HCT116 (cell line): ENCODE measurements around the gene GYS2. TPM values are rescaled to one million over a fixed set of nuclear protein-coding genes. Genes with fewer than 3 reads are reported as not detected.

Experiments
- ATAC-seq: fragments of 200-7000 bp; cut with Tn5 transposase; 2 replicates; pipeline ENCODE4 v1.9.1; 2020; ENCODE audit warnings: mild to moderate bottlenecking, moderate library complexity
- BruUV-seq: library from RNA; stranded (reverse); fragments of 400-500 nt; replicated peaks from 2 replicates; lab custom pipeline; 2021; lab: Mats Ljungman, UMichigan
- CTCF ChIA-PET: fragments of 300-600 bp; sonication (Branson Sonifier 250); formaldehyde crosslinking; loops from one replicate; lab custom pipeline; 2021; ENCODE audit warnings: antibody characterized with exemption; lab: Charles Lee
- POLR2A ChIA-PET: fragments of 300-600, 350-600 bp; sonication (Branson Sonifier 250); formaldehyde crosslinking; loops from one replicate; lab custom pipeline; 2021; ENCODE audit warnings: antibody characterized with exemption; lab: Charles Lee
- RAD21 ChIA-PET, 2 experiments: fragments of 300-600 bp; sonication (Branson Sonifier 250); formaldehyde crosslinking; loops; one replicate each; lab custom pipeline; 2023; ENCODE audit warnings: low total read pairs in 2 of 2; ENCODE audit not compliant: uncharacterized antibody in 2 of 2, unreplicated experiment in 2 of 2, low non-redundant PET in 1 of 2; lab: Charles Lee
- DNase-seq: peaks from one replicate; pipeline ENCODE4 v3.0.0-alpha.2; 2010; ENCODE audit warnings: low read depth, low spot score
- H2AFZ ChIP-seq: fragments of 200-600 bp; shearing (Covaris generic), sonication (generic); 2 replicates; pipeline ENCODE4 v1.6.1; 2017; ENCODE audit warnings: low read depth, mixed run types, mixed read lengths, antibody characterized with exemption, low read length; ENCODE audit not compliant: poor library complexity, severe bottlenecking
- H3K27ac ChIP-seq: 2 replicates; pipeline ENCODE4 v1.5.1; 2012; ENCODE audit warnings: low read depth, low read length
- H3K27me3 ChIP-seq: fragments of 200-600 bp; sonication (generic); 2 replicates; pipeline ENCODE4 v1.6.1; 2016; ENCODE audit warnings: mixed run types, low read length, mixed read lengths; ENCODE audit not compliant: insufficient read depth
- H3K36me3 ChIP-seq, 2 experiments: fragments of 200-500 bp in 1 of 2; fragments of 200-600 bp in 1 of 2; sonication (Bioruptor generic) in 1 of 2; sonication (generic) in 1 of 2; 2 replicates each; pipeline versions ENCODE4 v1.5.1 to v1.6.1; 2014 to 2016; ENCODE audit warnings: low read length in 2 of 2, inconsistent platforms in 1 of 2, mixed read lengths in 1 of 2, mixed run types in 1 of 2; ENCODE audit not compliant: insufficient read depth in 2 of 2, control insufficient read depth in 1 of 2
- H3K4me1 ChIP-seq, 2 experiments: fragments of 200-600 bp in 1 of 2; sonication (generic) in 1 of 2; 2 replicates each; pipeline versions ENCODE4 v1.5.1 to v1.6.1; 2012 to 2017; ENCODE audit warnings: low read length in 2 of 2, inconsistent platforms in 1 of 2, mild to moderate bottlenecking in 1 of 2, mixed read lengths in 1 of 2, mixed run types in 1 of 2, moderate library complexity in 1 of 2; ENCODE audit not compliant: insufficient read depth in 2 of 2, control insufficient read depth in 1 of 2
- H3K4me2 ChIP-seq: fragments of 200-600 bp; sonication (generic); 2 replicates; pipeline ENCODE4 v1.6.1; 2017; ENCODE audit warnings: mixed run types, low read length, mixed read lengths
- H3K4me3 ChIP-seq, 2 experiments: fragments of 200-600 bp in 1 of 2; sonication (generic) in 1 of 2; replicated peaks in 1 of 2; 2 replicates each; pipeline ENCODE4 v1.5.1; 2011 to 2016; ENCODE audit warnings: low read length in 2 of 2, control low read depth in 1 of 2, low read depth in 1 of 2, mild to moderate bottlenecking in 1 of 2, mixed read lengths in 1 of 2, mixed run types in 1 of 2
- H3K79me2 ChIP-seq: fragments of 200-600 bp; sonication (generic); 2 replicates; pipeline ENCODE4 v1.6.1; 2017; ENCODE audit warnings: mild to moderate bottlenecking, mixed run types, low read length, moderate library complexity, mixed read lengths; ENCODE audit not compliant: insufficient read depth
- H3K9ac ChIP-seq: fragments of 200-600 bp; sonication (generic); 2 replicates; pipeline ENCODE4 v1.6.1; 2016; ENCODE audit warnings: low read length, mixed read lengths
- H3K9me2 ChIP-seq: fragments of 200-600 bp; sonication (generic), shearing (Covaris generic); 2 replicates; pipeline ENCODE4 v1.6.1; 2017; ENCODE audit warnings: mixed run types, mild to moderate bottlenecking, moderate library complexity; ENCODE audit not compliant: insufficient read depth
- H3K9me3 ChIP-seq, 2 experiments: fragments of 200-500 bp in 1 of 2; fragments of 200-600 bp in 1 of 2; sonication (Bioruptor generic) in 1 of 2; sonication (generic) in 1 of 2; 2 replicates each; pipeline ENCODE4 v1.6.1; 2014 to 2017; ENCODE audit warnings: low read length in 2 of 2, mixed read lengths in 2 of 2, inconsistent platforms in 1 of 2, low read depth in 1 of 2, mild to moderate bottlenecking in 1 of 2, mixed run types in 1 of 2, moderate library complexity in 1 of 2; ENCODE audit not compliant: control insufficient read depth in 1 of 2, insufficient read depth in 1 of 2
- H4K20me1 ChIP-seq: fragments of 200-600 bp; sonication (generic), shearing (Covaris generic); 2 replicates; pipeline ENCODE4 v1.6.1; 2017; ENCODE audit warnings: mixed run types, mild to moderate bottlenecking, moderate library complexity; ENCODE audit not compliant: insufficient read depth
- ATF3 ChIP-seq: IDR thresholded peaks from 2 replicates; pipeline ENCODE4 v1.6.1; 2012
- CEBPB ChIP-seq: IDR thresholded peaks from 2 replicates; pipeline ENCODE4 v1.6.1; 2012; ENCODE audit warnings: low read depth
- CTCF ChIP-seq, 3 experiments: fragments of 200-600 bp in 1 of 3; sonication (generic) in 1 of 3; IDR thresholded peaks in 2 of 3; conservative IDR thresholded peaks in 1 of 3; 2 replicates each; pipeline ENCODE4 v1.5.1; 2012 to 2017; ENCODE audit warnings: low read depth in 2 of 3, low read length in 2 of 3, antibody characterized with exemption in 1 of 3, borderline replicate concordance in 1 of 3, control low read depth in 1 of 3, mild to moderate bottlenecking in 1 of 3, mixed read lengths in 1 of 3, mixed run types in 1 of 3, moderate library complexity in 1 of 3; ENCODE audit not compliant: insufficient read depth in 1 of 3
- EGR1 ChIP-seq: IDR thresholded peaks from 2 replicates; pipeline ENCODE4 v1.6.1; 2012; ENCODE audit warnings: low read depth
- ELF1 ChIP-seq: IDR thresholded peaks from 2 replicates; pipeline ENCODE4 v1.6.1; 2012; ENCODE audit warnings: low read depth, borderline replicate concordance
- EZH2 ChIP-seq: fragments of 200-600 bp; sonication (generic); IDR thresholded peaks from 2 replicates; pipeline ENCODE4 v1.6.1; 2017; ENCODE audit warnings: antibody characterized with exemption, mixed run types
- EZH2phosphoT487 ChIP-seq: fragments of 200-600 bp; IDR thresholded peaks from 2 replicates; pipeline ENCODE4 v1.6.1; 2018; ENCODE audit warnings: antibody characterized with exemption, borderline replicate concordance
- POLR2A ChIP-seq: IDR thresholded peaks from 2 replicates; pipeline ENCODE4 v1.7.0; 2011; ENCODE audit warnings: borderline replicate concordance; ENCODE audit not compliant: insufficient read depth, insufficient read length; ENCODE audit errors: extremely low read depth
- RAD21 ChIP-seq: IDR thresholded peaks from 2 replicates; pipeline ENCODE4 v1.6.1; 2012; ENCODE audit warnings: low read depth, mild to moderate bottlenecking
- SIN3A ChIP-seq: IDR thresholded peaks from 2 replicates; pipeline ENCODE4 v1.6.1; 2012; ENCODE audit warnings: low read depth
- SP1 ChIP-seq: IDR thresholded peaks from 2 replicates; pipeline ENCODE4 v1.6.1; 2012; ENCODE audit warnings: low read depth
- SRF ChIP-seq: IDR thresholded peaks from 2 replicates; pipeline ENCODE4 v1.6.1; 2012; ENCODE audit warnings: low read depth
- TCF7L2 ChIP-seq: IDR thresholded peaks from 2 replicates; pipeline ENCODE4 v1.7.0; 2011; ENCODE audit warnings: borderline replicate concordance, inconsistent platforms; ENCODE audit not compliant: insufficient read depth, insufficient read length; ENCODE audit errors: extremely low read depth
- YY1 ChIP-seq: IDR thresholded peaks from 2 replicates; pipeline ENCODE4 v1.6.1; 2011; ENCODE audit warnings: low read length, low read depth, moderate library complexity, mild to moderate bottlenecking; ENCODE audit not compliant: insufficient replicate concordance; ENCODE audit errors: extremely low read depth
- ZFX ChIP-seq: fragments of 450-650 bp; IDR thresholded peaks from 2 replicates; pipeline ENCODE4 v1.6.1; 2017
- ZNF274 ChIP-seq: fragments of 200-500 bp; sonication (Bioruptor generic); IDR thresholded peaks from 2 replicates; pipeline ENCODE4 v1.6.1; 2014; ENCODE audit warnings: mild to moderate bottlenecking, low read depth, low read length, inconsistent platforms
- intact Hi-C: fragments of 100-400 bp; cut with micrococcal nuclease; formaldehyde crosslinking; loops from 2 replicates; pipeline ENCODE4 v1.10.0; 2022
- total RNA-seq: library from RNA; stranded (reverse); gene quantifications from one replicate; pipeline ENCODE4 v1.2.1, GENCODE V29; 2021; ENCODE audit not compliant: unreplicated experiment
- TF ChIP-seq, protein P1 (sequence below): IDR thresholded peaks from 2 replicates; pipeline ENCODE4 v1.6.1; 2012; ENCODE audit warnings: low read depth

Gene GYS2
- total RNA-seq, 1 experiment from 2014 or later = not detected

- POLR2A ChIA-PET = no interaction called here
- intact Hi-C loops = no loop called here
- TF ChIP-seq EZH2 = no peak
- TF ChIP-seq CEBPB = no peak
- no peak for TF ChIP-seq ELF1
- no peak for TF ChIP-seq EZH2phosphoT487
- TF ChIP-seq RAD21 = no peak
- no peak for TF ChIP-seq CTCF (IDR thresholded peaks at IDR 0.05 in 2 of 3, conservative IDR thresholded peaks at IDR 0.05 in 1 of 3; ENCODE audit: borderline replicate concordance in 1 of 3, insufficient read depth in 1 of 3, low read depth in 2 of 3, low read length in 2 of 3)
- TF ChIP-seq POLR2A = no peak
- TF ChIP-seq ZNF274 = no peak
- no peak for TF ChIP-seq ATF3
- TF ChIP-seq TCF7L2 = no peak
- TF ChIP-seq SP1 = no peak
- TF ChIP-seq, protein P1, sequence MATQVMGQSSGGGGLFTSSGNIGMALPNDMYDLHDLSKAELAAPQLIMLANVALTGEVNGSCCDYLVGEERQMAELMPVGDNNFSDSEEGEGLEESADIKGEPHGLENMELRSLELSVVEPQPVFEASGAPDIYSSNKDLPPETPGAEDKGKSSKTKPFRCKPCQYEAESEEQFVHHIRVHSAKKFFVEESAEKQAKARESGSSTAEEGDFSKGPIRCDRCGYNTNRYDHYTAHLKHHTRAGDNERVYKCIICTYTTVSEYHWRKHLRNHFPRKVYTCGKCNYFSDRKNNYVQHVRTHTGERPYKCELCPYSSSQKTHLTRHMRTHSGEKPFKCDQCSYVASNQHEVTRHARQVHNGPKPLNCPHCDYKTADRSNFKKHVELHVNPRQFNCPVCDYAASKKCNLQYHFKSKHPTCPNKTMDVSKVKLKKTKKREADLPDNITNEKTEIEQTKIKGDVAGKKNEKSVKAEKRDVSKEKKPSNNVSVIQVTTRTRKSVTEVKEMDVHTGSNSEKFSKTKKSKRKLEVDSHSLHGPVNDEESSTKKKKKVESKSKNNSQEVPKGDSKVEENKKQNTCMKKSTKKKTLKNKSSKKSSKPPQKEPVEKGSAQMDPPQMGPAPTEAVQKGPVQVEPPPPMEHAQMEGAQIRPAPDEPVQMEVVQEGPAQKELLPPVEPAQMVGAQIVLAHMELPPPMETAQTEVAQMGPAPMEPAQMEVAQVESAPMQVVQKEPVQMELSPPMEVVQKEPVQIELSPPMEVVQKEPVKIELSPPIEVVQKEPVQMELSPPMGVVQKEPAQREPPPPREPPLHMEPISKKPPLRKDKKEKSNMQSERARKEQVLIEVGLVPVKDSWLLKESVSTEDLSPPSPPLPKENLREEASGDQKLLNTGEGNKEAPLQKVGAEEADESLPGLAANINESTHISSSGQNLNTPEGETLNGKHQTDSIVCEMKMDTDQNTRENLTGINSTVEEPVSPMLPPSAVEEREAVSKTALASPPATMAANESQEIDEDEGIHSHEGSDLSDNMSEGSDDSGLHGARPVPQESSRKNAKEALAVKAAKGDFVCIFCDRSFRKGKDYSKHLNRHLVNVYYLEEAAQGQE = no peak
- TF ChIP-seq YY1 = no peak
- TF ChIP-seq EGR1 = no peak
- TF ChIP-seq ZFX = no peak
- TF ChIP-seq SRF = no peak
- no peak for TF ChIP-seq SIN3A
- CTCF ChIA-PET = no interaction called here
- BruUV-seq = no TSS peak
- Histone ChIP-seq H3K27me3 (no peaks in the 10 kb centered on the region), H3K4me3 (no peak overlapping the region), H4K20me1 (no peaks in the 10 kb centered on the region), H3K79me2 (no peaks in the 10 kb centered on the region), H3K27ac (no peak overlapping the region), H3K9ac (no peak overlapping the region), H3K4me2 (no peak overlapping the region), H3K9me3 (no peaks in the 10 kb centered on the region), H3K4me1 (no peaks in the 10 kb centered on the region), H2AFZ (no peak overlapping the region), H3K36me3 (peaks cover 0 to 5% of the 10 kb centered on the region in 2 experiments; a peak in 2 of 4 replicates), H3K9me2 (no peaks in the 10 kb centered on the region)
- RAD21 ChIA-PET = no interaction called here
- ATAC-seq = no peak
- no peak for DNase-seq
Measured at GRCh38 chr12:21516281-21516680, 88.4 kb downstream of the GYS2 start.
